Body of pancreas (tissue), 4 donors: Measurements from ENCODE around the gene SGMS1.

Experiments
- CTCF ChIP-seq, 7 experiments: fragments of 450-650 bp in 4 of 7; fragments of 200-600 bp in 3 of 7; sonication (generic) in 3 of 7; IDR thresholded peaks; one replicate each; pipeline ENCODE4 v1.5.1; 2016 to 2019; ENCODE audit warnings: antibody characterized with exemption in 7 of 7
- POLR2A ChIP-seq, 3 donors: fragments of 450-650 bp; IDR thresholded peaks; one replicate each; pipeline ENCODE4 v1.6.1; 2016; ENCODE audit warnings: antibody characterized with exemption in 3 of 3, mild to moderate bottlenecking in 2 of 3

GRCh38 chr10:50381642-50382041 is 242.1 kb downstream of the SGMS1 start:
- TF ChIP-seq CTCF (IDR thresholded peaks at IDR 0.05) (no peak), POLR2A (IDR thresholded peaks at IDR 0.05) (no peak)
